Measurements from ENCODE around the gene HNF4A.

- TF ChIP-seq CTCF (tag by site-specific recombination; IDR thresholded peaks at IDR 0.05) (no peak), ZNF580 (tag by site-specific recombination; IDR thresholded peaks at IDR 0.05) (no peak), GLI4 (tag by site-specific recombination; IDR thresholded peaks at IDR 0.05) (no peak), ZNF121 (tag by site-specific recombination; IDR thresholded peaks at IDR 0.05) (no peak), ZNF391 (tag by site-specific recombination; IDR thresholded peaks at IDR 0.05; ENCODE audit: borderline replicate concordance, low read depth) (no peak)
These were observed 45.1 kb downstream of the HNF4A start for GRCh38 chr20:44400671-44400969.
